Prostate gland (tissue), 2 donors: ENCODE results near the gene PTPN14.

Experiments
- POLR2A ChIP-seq: fragments of 450-650 bp; IDR thresholded peaks from one replicate; pipeline ENCODE4 v1.6.1; 2016; ENCODE audit warnings: antibody characterized with exemption, mild to moderate bottlenecking
- TF ChIP-seq, protein P1 (sequence below), 4 experiments: fragments of 200-600 bp in 2 of 4; fragments of 450-650 bp in 2 of 4; sonication (generic) in 2 of 4; IDR thresholded peaks; 1 replicate in 3 of 4; 2 replicates in 1 of 4; pipeline ENCODE4 v1.5.1; 2016 to 2019; ENCODE audit warnings: antibody characterized with exemption in 4 of 4, mild to moderate bottlenecking in 2 of 4, moderate library complexity in 2 of 4

DNA sequence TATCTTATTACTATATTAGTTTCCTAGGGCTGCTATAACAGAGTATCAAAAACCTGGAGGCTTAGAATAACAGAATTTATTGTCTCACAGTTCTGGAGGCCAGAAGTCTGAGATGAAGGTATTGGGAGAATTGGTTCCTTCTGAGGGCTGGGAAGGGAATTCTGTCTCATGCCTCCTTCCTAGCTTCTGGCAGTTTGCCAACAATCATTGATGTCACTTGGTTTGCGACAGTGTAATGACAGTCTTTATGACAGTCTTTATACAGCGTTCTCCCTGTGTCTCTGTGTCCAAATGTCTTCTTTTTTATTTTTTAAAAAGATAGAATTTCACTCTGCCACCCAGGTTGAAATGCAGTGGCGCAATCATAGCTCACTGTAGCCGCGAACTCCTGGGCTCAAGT, 35.8 kb upstream of the PTPN14 start:
- no peak for TF ChIP-seq POLR2A
- TF ChIP-seq, protein P1, sequence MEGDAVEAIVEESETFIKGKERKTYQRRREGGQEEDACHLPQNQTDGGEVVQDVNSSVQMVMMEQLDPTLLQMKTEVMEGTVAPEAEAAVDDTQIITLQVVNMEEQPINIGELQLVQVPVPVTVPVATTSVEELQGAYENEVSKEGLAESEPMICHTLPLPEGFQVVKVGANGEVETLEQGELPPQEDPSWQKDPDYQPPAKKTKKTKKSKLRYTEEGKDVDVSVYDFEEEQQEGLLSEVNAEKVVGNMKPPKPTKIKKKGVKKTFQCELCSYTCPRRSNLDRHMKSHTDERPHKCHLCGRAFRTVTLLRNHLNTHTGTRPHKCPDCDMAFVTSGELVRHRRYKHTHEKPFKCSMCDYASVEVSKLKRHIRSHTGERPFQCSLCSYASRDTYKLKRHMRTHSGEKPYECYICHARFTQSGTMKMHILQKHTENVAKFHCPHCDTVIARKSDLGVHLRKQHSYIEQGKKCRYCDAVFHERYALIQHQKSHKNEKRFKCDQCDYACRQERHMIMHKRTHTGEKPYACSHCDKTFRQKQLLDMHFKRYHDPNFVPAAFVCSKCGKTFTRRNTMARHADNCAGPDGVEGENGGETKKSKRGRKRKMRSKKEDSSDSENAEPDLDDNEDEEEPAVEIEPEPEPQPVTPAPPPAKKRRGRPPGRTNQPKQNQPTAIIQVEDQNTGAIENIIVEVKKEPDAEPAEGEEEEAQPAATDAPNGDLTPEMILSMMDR (IDR thresholded peaks at IDR 0.05), result no peak
